ENCODE measurements around the gene SLC6A3. TPM values are rescaled to one million over a fixed set of nuclear protein-coding genes. Genes with fewer than 3 reads are reported as not detected.

SLC6A3 gene
- total RNA-seq, 2 experiments from 2014 or later, result not detected

GRCh38 chr5:1418238-1418920 is 26.9 kb downstream of the SLC6A3 start:
- Mint-ChIP-seq H3K4me3 (no peak overlapping the region), H3K27me3 (no peaks in the 10 kb centered on the region), H3K4me1 (ENCODE audit: low read depth) (no peaks in the 10 kb centered on the region), H3K27ac (no peak overlapping the region), H3K9me3 (no peaks in the 10 kb centered on the region), H3K36me3 (ENCODE audit: low read depth) (no peaks in the 10 kb centered on the region)
- no peak for TF ChIP-seq CTCF (IDR thresholded peaks at IDR 0.05)
- CTCF ChIA-PET, result no interaction called here
- intact Hi-C loops (cut with micrococcal nuclease), result no loop called here
- ATAC-seq (no peak), DNase-seq (no peak)
- POLR2A ChIA-PET, result no interaction called here

- intact Hi-C loops (cut with micrococcal nuclease), result no loop called here
- ATAC-seq (no peak), DNase-seq (no peak)
- Mint-ChIP-seq H3K9me3 (no peaks in the 10 kb centered on the region), H3K27me3 (no peaks in the 10 kb centered on the region), H3K36me3 (ENCODE audit: low read depth) (no peaks in the 10 kb centered on the region), H3K27ac (no peak overlapping the region), H3K4me3 (no peak overlapping the region), H3K4me1 (ENCODE audit: low read depth) (no peaks in the 10 kb centered on the region)
- ChIA-PET POLR2A (no interaction called here), CTCF (no interaction called here)
- TF ChIP-seq CTCF (IDR thresholded peaks at IDR 0.05), result no peak
These were observed 27.5 kb downstream of the SLC6A3 start for GRCh38 chr5:1417586-1418225.

- POLR2A ChIA-PET, result no interaction called here
- CTCF ChIA-PET, result no interaction called here
- TF ChIP-seq CTCF (IDR thresholded peaks at IDR 0.05), result no peak
- Mint-ChIP-seq H3K27me3 (peaks cover 4% of the 10 kb centered on the region), H3K36me3 (ENCODE audit: low read depth) (no peaks in the 10 kb centered on the region), H3K4me1 (ENCODE audit: low read depth) (no peaks in the 10 kb centered on the region), H3K27ac (no peak overlapping the region), H3K4me3 (no peak overlapping the region), H3K9me3 (no peaks in the 10 kb centered on the region)
- ATAC-seq (no peak), DNase-seq (no peak)
- intact Hi-C loops (cut with micrococcal nuclease), result no loop called here
These were observed 28.3 kb downstream of the SLC6A3 start for GRCh38 chr5:1416856-1417469.

GRCh38 chr5:1415626-1416360 is 29.4 kb downstream of the SLC6A3 start:
- Mint-ChIP-seq H3K27me3 (peaks cover 8% of the 10 kb centered on the region), H3K4me1 (ENCODE audit: low read depth) (no peaks in the 10 kb centered on the region), H3K27ac (no peak overlapping the region), H3K4me3 (no peak overlapping the region), H3K9me3 (no peaks in the 10 kb centered on the region), H3K36me3 (ENCODE audit: low read depth) (no peaks in the 10 kb centered on the region)
- DNase-seq (no peak), ATAC-seq (no peak)
- POLR2A ChIA-PET, result no interaction called here
- intact Hi-C loops (cut with micrococcal nuclease), result no loop called here
- no peak for TF ChIP-seq CTCF (IDR thresholded peaks at IDR 0.05)
- CTCF ChIA-PET, result no interaction called here

GRCh38 chr5:1415059-1415425 is 30.2 kb downstream of the SLC6A3 start:
- no peak overlapping the region for H3K4me3 Mint-ChIP-seq
- POLR2A ChIA-PET, result no interaction called here

More at GRCh38 chr5:1415059-1415425, 30.2 kb downstream of the SLC6A3 start:
- Mint-ChIP-seq H3K36me3 (ENCODE audit: low read depth) (no peaks in the 10 kb centered on the region), H3K27me3 (peaks cover 10% of the 10 kb centered on the region), H3K4me1 (ENCODE audit: low read depth) (no peaks in the 10 kb centered on the region), H3K9me3 (no peaks in the 10 kb centered on the region), H3K27ac (no peak overlapping the region)
- intact Hi-C loops (cut with micrococcal nuclease), result no loop called here
- ATAC-seq (no peak), DNase-seq (no peak)
- no peak for TF ChIP-seq CTCF (IDR thresholded peaks at IDR 0.05)
- CTCF ChIA-PET, result interaction anchor here (1.1 kb wide), 1 partner anchor 35 kb away, joined by 3 read pairs; no protein-coding TSS in a partner anchor
